ENCODE results near the gene ATP6V1C2.
"Not testable (repeated sequence)": the region's sequence is repeated elsewhere in the genome, so short reads cannot be mapped to it uniquely, and the experiment has no call there.

Gene ATP6V1C2

GRCh38 chr2:10768063-10768507, 46.7 kb downstream of the ATP6V1C2 start:
- no peak for DNase-seq (ENCODE audit: low read depth in 2 of 2)

- no peak for DNase-seq (ENCODE audit: low read depth in 2 of 2)
Measured at GRCh38 chr2:10770956-10771750, 49.7 kb downstream of the ATP6V1C2 start.

- no peak for DNase-seq (ENCODE audit: low read depth in 2 of 2)
Measured at GRCh38 chr2:10771786-10772185, 50.4 kb downstream of the ATP6V1C2 start.

- no peak for DNase-seq (ENCODE audit: low read depth in 2 of 2)
Measured at GRCh38 chr2:10772201-10772867, 50.9 kb downstream of the ATP6V1C2 start.

- no peak for DNase-seq (ENCODE audit: low read depth in 2 of 2)
Measured at GRCh38 chr2:10772868-10773215, 51.4 kb downstream of the ATP6V1C2 start.

GRCh38 chr2:10773821-10774341, 52.5 kb downstream of the ATP6V1C2 start:
- no peak for DNase-seq (ENCODE audit: low read depth in 2 of 2)

- no peak for DNase-seq (ENCODE audit: low read depth in 2 of 2)
Measured at GRCh38 chr2:10774394-10774793, 53.0 kb downstream of the ATP6V1C2 start.

- no peak for DNase-seq (ENCODE audit: low read depth in 2 of 2)
Measured at GRCh38 chr2:10775021-10775780, 53.8 kb downstream of the ATP6V1C2 start.

- DNase-seq (ENCODE audit: low read depth in 2 of 2), result no peak
Measured at GRCh38 chr2:10775831-10776230, 54.4 kb downstream of the ATP6V1C2 start.

GRCh38 chr2:10776231-10776977, 55.0 kb downstream of the ATP6V1C2 start:
- DNase-seq (ENCODE audit: low read depth in 2 of 2), result no peak

- DNase-seq (ENCODE audit: low read depth in 2 of 2), result no peak
Measured at GRCh38 chr2:10777111-10777841, 55.8 kb downstream of the ATP6V1C2 start.

GRCh38 chr2:10777842-10778723, 56.7 kb downstream of the ATP6V1C2 start:
- no peak for DNase-seq (ENCODE audit: low read depth in 2 of 2)

GRCh38 chr2:10778724-10779115, 57.3 kb downstream of the ATP6V1C2 start:
- DNase-seq (ENCODE audit: low read depth in 2 of 2), result no peak

- DNase-seq (ENCODE audit: low read depth in 2 of 2), result no peak
Measured at GRCh38 chr2:10779776-10780490, 58.5 kb downstream of the ATP6V1C2 start.

GRCh38 chr2:10780491-10780820, 59.0 kb downstream of the ATP6V1C2 start:
- no peak for DNase-seq (ENCODE audit: low read depth in 2 of 2)

- not testable (repeated sequence) for DNase-seq (ENCODE audit: low read depth in 2 of 2)
Measured at GRCh38 chr2:10780821-10781220, 59.4 kb downstream of the ATP6V1C2 start.

GRCh38 chr2:10781746-10782145, 60.3 kb downstream of the ATP6V1C2 start:
- DNase-seq (ENCODE audit: low read depth in 2 of 2), result no peak

GRCh38 chr2:10783421-10783820, 62.0 kb downstream of the ATP6V1C2 start:
- DNase-seq (ENCODE audit: low read depth in 2 of 2), result no peak

- DNase-seq (ENCODE audit: low read depth in 2 of 2), result no peak
Measured at GRCh38 chr2:10784719-10785118, 63.3 kb downstream of the ATP6V1C2 start.

Measured in activated CD4-positive, alpha-beta T cell treated with anti-CD3 and anti-CD28 coated beads for 24 hours (primary cell).